Ammon's horn (tissue), 1 donor: Measurements from ENCODE around the gene RIMS4.
"Not testable (repeated sequence)": the region's sequence is repeated elsewhere in the genome, so short reads cannot be mapped to it uniquely, and the experiment has no call there.

ENCODE experiments used
- DNase-seq: peaks from one replicate; pipeline ENCODE4 v3.0.0-alpha.2; 2016; ENCODE audit warnings: low spot score

RIMS4 gene

GRCh38 chr20:44795836-44796235, 14.5 kb downstream of the RIMS4 start:
- DNase-seq: no peak

GRCh38 chr20:44792796-44793195, 17.6 kb downstream of the RIMS4 start:
- DNase-seq: no peak

GRCh38 chr20:44790638-44791393, 19.5 kb downstream of the RIMS4 start:
- DNase-seq: no peak

GRCh38 chr20:44788706-44789456, 21.5 kb downstream of the RIMS4 start:
- DNase-seq: no peak

- no peak for DNase-seq
Observed at GRCh38 chr20:44787299-44787698, 23.0 kb downstream of the RIMS4 start.

GRCh38 chr20:44785768-44786167, 24.6 kb downstream of the RIMS4 start:
- no peak for DNase-seq

- DNase-seq: no peak
Observed at GRCh38 chr20:44784688-44785087, 25.7 kb downstream of the RIMS4 start.

GRCh38 chr20:44781791-44782190, 28.6 kb downstream of the RIMS4 start:
- DNase-seq: no peak

- DNase-seq: no peak
Observed at GRCh38 chr20:44781118-44781517, 29.2 kb downstream of the RIMS4 start.

GRCh38 chr20:44780226-44780625, 30.1 kb downstream of the RIMS4 start:
- DNase-seq: no peak

GRCh38 chr20:44776980-44777379, 33.4 kb downstream of the RIMS4 start:
- no peak for DNase-seq

- DNase-seq: peak; percentile 41
Observed at GRCh38 chr20:44773070-44773829, 37.1 kb downstream of the RIMS4 start.

- DNase-seq: no peak
Observed at GRCh38 chr20:44772636-44773035, 37.7 kb downstream of the RIMS4 start.

GRCh38 chr20:44771172-44771535, 39.2 kb downstream of the RIMS4 start:
- DNase-seq: no peak

- no peak for DNase-seq
Observed at GRCh38 chr20:44770484-44771171, 39.7 kb downstream of the RIMS4 start.

- no peak for DNase-seq
Observed at GRCh38 chr20:44769481-44769863, 40.9 kb downstream of the RIMS4 start.

GRCh38 chr20:44768854-44769480, 41.4 kb downstream of the RIMS4 start:
- no peak for DNase-seq

- DNase-seq: no peak
Observed at GRCh38 chr20:44768256-44768655, 42.1 kb downstream of the RIMS4 start.

GRCh38 chr20:44765701-44766347, 44.5 kb downstream of the RIMS4 start:
- DNase-seq: peak; percentile 22

- DNase-seq: no peak
Observed at GRCh38 chr20:44765091-44765490, 45.3 kb downstream of the RIMS4 start.

GRCh38 chr20:44763798-44764197, 46.5 kb downstream of the RIMS4 start:
- DNase-seq: not testable (repeated sequence)
